Spleen (tissue), 11 donors: Measurements from ENCODE around the gene TAB3. TPM values are rescaled to one million over a fixed set of nuclear protein-coding genes. Genes with fewer than 3 reads are reported as not detected.

Experiments
- DNase-seq: peaks from one replicate; pipeline ENCODE4 v3.0.0-alpha.2; 2020
- H3K27ac ChIP-seq, 8 donors: fragments of 200-600 bp; sonication (generic) in 7 of 8; 1 replicate in 4 of 8; 2 replicates in 4 of 8; pipeline versions ENCODE4 v1.5.0 to v1.8.0; 2016 to 2021; ENCODE audit warnings: inconsistent platforms in 4 of 8, mild to moderate bottlenecking in 4 of 8, moderate library complexity in 1 of 8
- H3K27me3 ChIP-seq, 7 donors: fragments of 200-600 bp; sonication (generic) in 6 of 7; replicated peaks in 1 of 7; 1 replicate in 4 of 7; 2 replicates in 3 of 7; pipeline versions ENCODE4 v1.5.0 to v1.8.0; 2016 to 2021; ENCODE audit warnings: inconsistent platforms in 3 of 7, mild to moderate bottlenecking in 1 of 7
- H3K36me3 ChIP-seq, 6 donors: fragments of 200-600 bp; sonication (generic) in 5 of 6; 1 replicate in 4 of 6; 2 replicates in 2 of 6; pipeline versions ENCODE4 v1.5.0 to v1.8.0; 2016 to 2021; ENCODE audit warnings: inconsistent platforms in 2 of 6
- H3K4me1 ChIP-seq, 6 donors: fragments of 200-600 bp; sonication (generic) in 5 of 6; 1 replicate in 3 of 6; 2 replicates in 3 of 6; pipeline versions ENCODE4 v1.5.0 to v1.8.0; 2016 to 2021; ENCODE audit warnings: inconsistent platforms in 3 of 6
- H3K4me3 ChIP-seq, 8 donors: fragments of 200-600 bp; sonication (generic) in 7 of 8; 1 replicate in 4 of 8; 2 replicates in 4 of 8; pipeline versions ENCODE4 v1.5.0 to v1.8.0; 2016 to 2021; ENCODE audit warnings: inconsistent platforms in 4 of 8, mild to moderate bottlenecking in 4 of 8, moderate library complexity in 2 of 8
- H3K9me3 ChIP-seq, 8 donors: fragments of 200-600 bp; sonication (generic) in 7 of 8; 1 replicate in 4 of 8; 2 replicates in 4 of 8; pipeline versions ENCODE4 v1.5.0 to v1.8.0; 2016 to 2021; ENCODE audit warnings: inconsistent platforms in 4 of 8
- POLR2A ChIP-seq, 3 donors: fragments of 450-650 bp; IDR thresholded peaks; one replicate each; pipeline ENCODE4 v1.5.1; 2017; ENCODE audit warnings: antibody characterized with exemption in 3 of 3, mild to moderate bottlenecking in 1 of 3
- POLR2AphosphoS5 ChIP-seq, 3 donors: sonication (generic); formaldehyde crosslinking; IDR thresholded peaks; one replicate each; pipeline ENCODE4 v1.5.1; 2017; ENCODE audit warnings: antibody characterized with exemption in 3 of 3
- intact Hi-C: fragments of 100-400 bp; cut with DNase I; formaldehyde crosslinking; loops from one replicate; pipeline ENCODE4 v1.15.0; 2023; ENCODE audit warnings: low total_unique reads
- polyA plus RNA-seq, 3 donors: library from polyadenylated mRNA; stranded (reverse); fragments of 200-250 nt; gene quantifications; one replicate each; pipeline ENCODE4 v1.2.1, GENCODE V29; 2013
- total RNA-seq, 7 donors: library from RNA; depleted of rRNA in 3 of 7; stranded (reverse); fragments of >200 nt in 3 of 7; fragmentation: NEBNext Ultra II Directional in 4 of 7; extraction: Animal tissue kit (Norgen Biotek cat#: 25700) in 4 of 7; gene quantifications; one replicate each; pipeline versions ENCODE4 v1.1.0 to v1.2.1, GENCODE V29; 2016 to 2021
- TF ChIP-seq, protein P1 (sequence below), 11 experiments: fragments of 200-600 bp in 7 of 11; fragments of 450-650 bp in 4 of 11; sonication (generic) in 4 of 11; IDR thresholded peaks in 8 of 11; conservative IDR thresholded peaks in 3 of 11; 1 replicate in 7 of 11; 2 replicates in 4 of 11; pipeline versions ENCODE4 v1.4.0 to v1.8.0; 2016 to 2021; ENCODE audit warnings: antibody characterized with exemption in 11 of 11, inconsistent platforms in 4 of 11, mild to moderate bottlenecking in 1 of 11
- donor health status: healthy with polysubstance abuse.
- donor health status: DM: no; HTN: no; CAD: no; lungs with moderate emphysema.
- donor health status: DM: no; HTN: no; CAD: no.
- donor health status: Bipolar disorder and iron deficiency.
- donor health status: healthy.
- donor health status: DM: no; HTN: no; CAD: no.
- donor health status: DM: yes; HTN: yes; CAD: no.

TAB3 gene
- total and polyA plus RNA-seq, 10 donors = 5.5 to 52.5 (median 19.3) TPM

DNA sequence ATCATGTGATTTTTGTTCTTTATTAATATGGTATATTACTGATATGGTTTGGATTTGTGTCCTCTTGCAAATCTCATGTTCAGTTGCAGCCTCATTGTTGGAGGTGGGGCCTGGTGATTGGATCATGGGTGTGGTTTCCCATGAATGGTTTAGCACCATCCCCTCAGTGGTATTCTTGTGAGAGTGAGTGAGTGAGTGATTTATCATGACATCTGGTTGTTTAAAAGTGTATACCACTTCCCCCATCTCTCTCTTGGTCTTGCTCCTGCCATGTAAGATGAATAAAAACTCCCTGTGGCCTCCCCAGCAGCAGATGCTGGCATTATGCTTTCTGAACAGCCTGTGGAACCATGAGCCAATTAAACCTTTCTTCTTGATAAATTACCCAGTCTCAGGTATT is 111.5 kb downstream of the TAB3 start:
- TF ChIP-seq POLR2A (IDR thresholded peaks at IDR 0.05) = no peak
- TF ChIP-seq POLR2AphosphoS5 (IDR thresholded peaks at IDR 0.05) = no peak
- TF ChIP-seq, protein P1, sequence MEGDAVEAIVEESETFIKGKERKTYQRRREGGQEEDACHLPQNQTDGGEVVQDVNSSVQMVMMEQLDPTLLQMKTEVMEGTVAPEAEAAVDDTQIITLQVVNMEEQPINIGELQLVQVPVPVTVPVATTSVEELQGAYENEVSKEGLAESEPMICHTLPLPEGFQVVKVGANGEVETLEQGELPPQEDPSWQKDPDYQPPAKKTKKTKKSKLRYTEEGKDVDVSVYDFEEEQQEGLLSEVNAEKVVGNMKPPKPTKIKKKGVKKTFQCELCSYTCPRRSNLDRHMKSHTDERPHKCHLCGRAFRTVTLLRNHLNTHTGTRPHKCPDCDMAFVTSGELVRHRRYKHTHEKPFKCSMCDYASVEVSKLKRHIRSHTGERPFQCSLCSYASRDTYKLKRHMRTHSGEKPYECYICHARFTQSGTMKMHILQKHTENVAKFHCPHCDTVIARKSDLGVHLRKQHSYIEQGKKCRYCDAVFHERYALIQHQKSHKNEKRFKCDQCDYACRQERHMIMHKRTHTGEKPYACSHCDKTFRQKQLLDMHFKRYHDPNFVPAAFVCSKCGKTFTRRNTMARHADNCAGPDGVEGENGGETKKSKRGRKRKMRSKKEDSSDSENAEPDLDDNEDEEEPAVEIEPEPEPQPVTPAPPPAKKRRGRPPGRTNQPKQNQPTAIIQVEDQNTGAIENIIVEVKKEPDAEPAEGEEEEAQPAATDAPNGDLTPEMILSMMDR (IDR thresholded peaks at IDR 0.05 in 8 of 11, conservative IDR thresholded peaks at IDR 0.05 in 3 of 11) = no peak
- intact Hi-C loops = no loop called here
- Histone ChIP-seq H3K4me3 (no peak overlapping the region), H3K27ac (no peak overlapping the region), H3K9me3 (no peaks in the 10 kb centered on the region), H3K27me3 (peaks cover 0 to 7% (median 0%) of the 10 kb centered on the region in 7 donors), H3K36me3 (no peaks in the 10 kb centered on the region), H3K4me1 (no peaks in the 10 kb centered on the region)
- no peak for DNase-seq

Other genes with a start within 250 kb of the TAB3 start
- gene GK, start 235.8 kb downstream of the TAB3 start, total RNA-seq = 10 to 100 TPM; 11.3 to 55.4 (median 22.2) TPM
- gene GK, start 235.8 kb downstream of the TAB3 start, polyA plus RNA-seq = 1 to 10 TPM; 3.5 to 5.8 (median 5.0) TPM
- not detected for gene FTHL17, start 182.8 kb upstream of the TAB3 start, total RNA-seq
- not detected for gene FTHL17, start 182.8 kb upstream of the TAB3 start, polyA plus RNA-seq